KMS-11 (cell line): Measurements from ENCODE around the gene NFATC2.

Source experiments
- H2AFZ ChIP-seq: fragments of 200-600 bp; sonication (generic); 2 replicates; pipeline ENCODE4 v1.6.1; 2016; ENCODE audit warnings: antibody characterized with exemption, mixed run types, low read depth
- H3K27ac ChIP-seq: fragments of 200-600 bp; sonication (generic); 2 replicates; pipeline ENCODE4 v1.6.1; 2016; ENCODE audit warnings: mild to moderate bottlenecking, mixed run types
- H3K27me3 ChIP-seq: fragments of 200-600 bp; sonication (generic); 2 replicates; pipeline ENCODE4 v1.6.1; 2017; ENCODE audit warnings: mild to moderate bottlenecking, low read depth, mixed run types, moderate library complexity; ENCODE audit not compliant: insufficient read depth
- H3K36me3 ChIP-seq: fragments of 200-600 bp; sonication (generic); 2 replicates; pipeline ENCODE4 v1.6.1; 2017; ENCODE audit warnings: mild to moderate bottlenecking, mixed run types; ENCODE audit not compliant: insufficient read depth
- H3K4me1 ChIP-seq: fragments of 200-600 bp; sonication (generic); 2 replicates; pipeline ENCODE4 v1.6.1; 2016; ENCODE audit warnings: mild to moderate bottlenecking, low read depth, mixed run types; ENCODE audit not compliant: poor library complexity, severe bottlenecking
- H3K4me2 ChIP-seq: fragments of 200-600 bp; sonication (generic); 2 replicates; pipeline ENCODE4 v1.7.0; 2016; ENCODE audit warnings: mild to moderate bottlenecking, mixed run types
- H3K4me3 ChIP-seq: fragments of 200-600 bp; sonication (generic); IDR thresholded peaks from 2 replicates; pipeline ENCODE4 v1.6.1; 2017; ENCODE audit warnings: low read depth, low read length, mixed read lengths; ENCODE audit not compliant: insufficient read depth
- H3K79me2 ChIP-seq: fragments of 200-600 bp; sonication (generic); 2 replicates; pipeline ENCODE4 v1.6.1; 2016; ENCODE audit warnings: low read depth, mixed run types; ENCODE audit not compliant: insufficient read depth
- H3K9ac ChIP-seq: fragments of 200-600 bp; sonication (generic); 2 replicates; pipeline ENCODE4 v1.6.1; 2016; ENCODE audit warnings: mild to moderate bottlenecking, mixed run types
- H4K20me1 ChIP-seq: fragments of 200-600 bp; sonication (generic); 2 replicates; pipeline ENCODE4 v1.6.1; 2016; ENCODE audit warnings: mild to moderate bottlenecking, mixed run types; ENCODE audit not compliant: insufficient read depth
- TF ChIP-seq, protein P1 (sequence below): fragments of 200-600 bp; sonication (generic); conservative IDR thresholded peaks from 2 replicates; pipeline ENCODE4 v1.6.1; 2017; ENCODE audit warnings: low read depth, mild to moderate bottlenecking, antibody characterized with exemption, low read length, moderate library complexity, mixed read lengths

Gene NFATC2

DNA sequence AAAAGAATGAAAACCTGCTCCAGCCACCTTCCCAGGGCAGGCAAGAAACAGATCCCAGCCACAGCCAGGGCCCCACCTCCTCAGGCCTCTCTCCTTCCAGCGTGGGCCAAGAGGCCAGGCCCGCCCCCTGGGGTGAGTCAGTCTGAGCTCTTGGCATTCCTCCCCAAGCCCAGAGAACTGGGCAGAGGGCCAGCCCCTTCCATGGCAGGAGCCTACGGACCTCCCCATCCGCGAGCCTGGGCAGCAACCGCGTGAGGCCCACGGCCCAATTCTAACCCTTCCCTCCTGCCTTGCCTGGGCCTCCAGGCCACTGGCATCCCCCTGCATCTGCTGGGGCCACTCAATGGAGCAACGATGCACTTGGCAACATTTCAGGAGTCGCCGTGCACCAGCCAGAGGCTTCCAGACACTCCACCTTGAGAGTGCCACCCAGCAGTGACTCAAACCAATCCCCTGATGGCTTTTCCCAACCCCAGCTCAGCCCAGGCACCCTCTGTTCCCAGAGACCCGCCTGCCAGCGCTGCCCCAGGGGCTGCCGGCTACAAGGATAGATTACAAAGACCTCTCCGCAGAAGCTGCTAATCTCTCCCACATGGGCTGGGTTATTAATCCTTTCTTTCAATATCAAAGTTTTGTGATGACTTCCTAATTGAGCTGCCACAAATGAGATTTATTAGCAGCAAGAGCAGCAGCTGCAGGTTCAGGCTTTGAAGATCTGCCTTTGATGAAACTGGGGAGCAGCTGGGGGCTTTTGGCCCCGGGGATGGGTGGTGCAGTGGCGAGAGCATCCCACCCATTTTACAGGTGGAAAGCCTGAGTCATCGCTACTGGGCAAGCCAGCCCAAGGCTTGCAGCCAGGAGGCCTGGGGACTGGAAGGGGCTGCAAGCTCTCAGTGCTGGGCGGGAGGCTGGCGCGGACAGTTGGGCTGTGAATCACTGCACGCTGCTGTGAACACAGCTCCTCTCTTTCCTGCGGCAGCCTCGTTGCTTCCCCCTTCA, 85.7 kb downstream of the NFATC2 start:
- TF ChIP-seq, protein P1, sequence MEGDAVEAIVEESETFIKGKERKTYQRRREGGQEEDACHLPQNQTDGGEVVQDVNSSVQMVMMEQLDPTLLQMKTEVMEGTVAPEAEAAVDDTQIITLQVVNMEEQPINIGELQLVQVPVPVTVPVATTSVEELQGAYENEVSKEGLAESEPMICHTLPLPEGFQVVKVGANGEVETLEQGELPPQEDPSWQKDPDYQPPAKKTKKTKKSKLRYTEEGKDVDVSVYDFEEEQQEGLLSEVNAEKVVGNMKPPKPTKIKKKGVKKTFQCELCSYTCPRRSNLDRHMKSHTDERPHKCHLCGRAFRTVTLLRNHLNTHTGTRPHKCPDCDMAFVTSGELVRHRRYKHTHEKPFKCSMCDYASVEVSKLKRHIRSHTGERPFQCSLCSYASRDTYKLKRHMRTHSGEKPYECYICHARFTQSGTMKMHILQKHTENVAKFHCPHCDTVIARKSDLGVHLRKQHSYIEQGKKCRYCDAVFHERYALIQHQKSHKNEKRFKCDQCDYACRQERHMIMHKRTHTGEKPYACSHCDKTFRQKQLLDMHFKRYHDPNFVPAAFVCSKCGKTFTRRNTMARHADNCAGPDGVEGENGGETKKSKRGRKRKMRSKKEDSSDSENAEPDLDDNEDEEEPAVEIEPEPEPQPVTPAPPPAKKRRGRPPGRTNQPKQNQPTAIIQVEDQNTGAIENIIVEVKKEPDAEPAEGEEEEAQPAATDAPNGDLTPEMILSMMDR = no peak

GRCh38 chr20:51454250-51454865, 88.2 kb downstream of the NFATC2 start:
- Histone ChIP-seq H3K9ac (no peak overlapping the region), H3K4me3 (no peak overlapping the region), H3K79me2 (no peaks in the 10 kb centered on the region), H3K27me3 (no peaks in the 10 kb centered on the region), H3K4me2 (no peak overlapping the region), H3K36me3 (no peaks in the 10 kb centered on the region; the same call in 1 of the 2 replicates), H3K4me1 (no peaks in the 10 kb centered on the region), H4K20me1 (no peaks in the 10 kb centered on the region), H2AFZ (no peak overlapping the region), H3K27ac (no peak overlapping the region)
- TF ChIP-seq, protein P1 = no peak

More for the DNA sequence above, 85.7 kb downstream of the NFATC2 start:
- Histone ChIP-seq H3K27me3 (no peaks in the 10 kb centered on the region), H3K9ac (no peak overlapping the region), H2AFZ (no peak overlapping the region), H3K27ac (no peak overlapping the region), H3K4me2 (no peak overlapping the region), H3K4me3 (no peak overlapping the region), H3K79me2 (no peaks in the 10 kb centered on the region), H4K20me1 (no peaks in the 10 kb centered on the region), H3K36me3 (no peaks in the 10 kb centered on the region; the same call in 1 of the 2 replicates), H3K4me1 (no peaks in the 10 kb centered on the region)

- Histone ChIP-seq H3K27me3 (no peaks in the 10 kb centered on the region), H4K20me1 (no peaks in the 10 kb centered on the region), H3K79me2 (no peaks in the 10 kb centered on the region), H3K27ac (no peak overlapping the region), H3K36me3 (no peaks in the 10 kb centered on the region), H3K4me2 (no peak overlapping the region), H3K9ac (no peak overlapping the region), H3K4me1 (no peaks in the 10 kb centered on the region), H2AFZ (no peak overlapping the region), H3K4me3 (no peak overlapping the region)
- TF ChIP-seq, protein P1 = no peak
These were observed 89.7 kb downstream of the NFATC2 start for GRCh38 chr20:51452734-51453365.

GRCh38 chr20:51452091-51452613, 90.4 kb downstream of the NFATC2 start:
- TF ChIP-seq, protein P1 = no peak
- Histone ChIP-seq H3K4me1 (no peaks in the 10 kb centered on the region), H3K79me2 (no peaks in the 10 kb centered on the region), H2AFZ (no peak overlapping the region), H3K9ac (no peak overlapping the region), H3K36me3 (no peaks in the 10 kb centered on the region), H4K20me1 (no peaks in the 10 kb centered on the region), H3K27ac (no peak overlapping the region), H3K4me3 (no peak overlapping the region), H3K4me2 (no peak overlapping the region), H3K27me3 (no peaks in the 10 kb centered on the region)
